ENCODE results near the gene SLAMF1.
"Not testable (repeated sequence)": the region's sequence is repeated elsewhere in the genome, so short reads cannot be mapped to it uniquely, and the experiment has no call there.

Gene SLAMF1

DNA sequence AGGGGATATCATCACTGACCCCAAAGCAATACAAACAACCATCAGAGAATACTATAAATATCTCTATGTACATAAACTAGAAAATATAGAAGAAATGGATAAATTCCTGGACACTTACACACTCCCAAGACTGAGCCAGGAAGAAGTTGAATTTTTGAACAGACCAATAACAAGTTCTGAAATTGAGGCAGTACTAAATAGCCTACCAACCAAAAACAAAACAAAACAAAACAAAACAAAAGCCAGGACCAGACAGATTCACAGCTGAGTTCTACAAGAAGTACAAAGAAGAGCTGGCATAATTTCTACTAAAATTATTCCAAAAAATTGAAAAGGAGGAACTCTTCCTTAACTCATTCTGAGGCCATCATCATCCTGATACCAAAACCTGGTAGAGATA lies 86.0 kb downstream of the SLAMF1 start:
- DNase-seq (ENCODE audit: low spot score) = no peak

GRCh38 chr1:160560045-160560705 lies 86.7 kb downstream of the SLAMF1 start:
- no peak for DNase-seq (ENCODE audit: low spot score)

GRCh38 chr1:160559437-160559836 lies 87.4 kb downstream of the SLAMF1 start:
- not testable (repeated sequence) for DNase-seq (ENCODE audit: low spot score)

- DNase-seq (ENCODE audit: low spot score) = no peak
Observed at GRCh38 chr1:160558660-160559380, 88.0 kb downstream of the SLAMF1 start.

Data from AG08395 (cell line).